ENCODE measurements around the gene LSM4. TPM values are rescaled to one million over a fixed set of nuclear protein-coding genes. Genes with fewer than 3 reads are reported as not detected.
A peak's percentile ranks its signal among the peaks of the same experiment; 100 is the strongest.

LSM4 gene
- total and polyA plus RNA-seq, 10 of the 15 experiments (the other 5 are each of a cell fraction or from before 2014, with no cell fraction given), result 12.6 to 652 (median 217) TPM

DNA sequence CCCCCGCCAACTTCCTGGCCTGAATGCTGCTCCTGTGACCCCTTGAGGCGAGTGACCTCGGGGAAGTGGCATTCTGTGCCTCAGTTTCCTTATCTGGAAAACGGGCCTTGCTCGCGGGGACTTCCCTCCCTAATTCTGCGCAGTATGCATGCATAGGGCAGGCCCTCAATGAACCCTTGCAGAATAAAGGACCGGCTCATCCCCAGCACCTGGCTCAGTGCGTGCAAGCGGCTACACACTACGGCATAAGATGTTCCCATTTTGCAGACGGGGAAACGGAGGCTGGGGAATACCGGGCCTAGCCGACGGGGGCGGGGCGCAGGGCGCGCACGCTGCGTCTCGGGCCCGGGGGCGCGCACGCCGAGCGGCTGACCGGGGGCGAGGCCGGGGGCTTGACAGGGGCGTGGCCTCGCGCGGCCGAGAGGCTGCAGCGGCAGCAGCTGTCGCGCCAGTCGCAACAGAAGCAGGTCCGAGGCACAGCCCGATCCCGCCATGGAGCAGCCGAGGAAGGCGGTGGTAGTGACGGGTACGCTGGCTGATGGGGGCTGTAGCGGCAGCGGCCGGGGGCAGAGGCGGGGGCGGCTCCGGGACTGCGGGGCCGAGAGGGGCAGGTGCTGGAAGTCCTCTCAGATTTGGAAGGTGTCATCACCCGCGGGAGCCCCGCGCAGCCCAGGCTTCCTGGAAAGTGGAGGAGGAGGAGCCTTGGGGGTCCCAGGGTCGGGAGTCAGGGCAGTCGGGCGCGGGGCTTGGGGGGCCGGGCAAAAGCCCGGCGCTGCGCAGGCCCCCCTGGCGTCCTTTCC is 17.5 kb upstream of the LSM4 start, which contains the start of gene PGPEP1 (continued):
- TF ChIP-seq RELB (IDR thresholded peaks at IDR 0.05; ENCODE audit: low read depth) (peak; percentile 97), BACH1 (IDR thresholded peaks at IDR 0.05; ENCODE audit: borderline replicate concordance) (peak; percentile 99), SMARCA5 (IDR thresholded peaks at IDR 0.05) (peak; percentile 100), MEF2B (IDR thresholded peaks at IDR 0.05; ENCODE audit: partially characterized antibody, poor library complexity, severe bottlenecking) (no peak), IKZF1 (conservative IDR thresholded peaks at IDR 0.05) (peak; percentile 69), MXI1 (IDR thresholded peaks at IDR 0.05; ENCODE audit: low read depth, low read length) (peak; percentile 35; the same call in 1 of the 2 replicates), LARP7 (IDR thresholded peaks at IDR 0.05) (peak; percentile 72), BHLHE40 (IDR thresholded peaks at IDR 0.05; ENCODE audit: borderline replicate concordance in 1 of 2, low read depth in 2 of 2, low read length in 1 of 2) (peak; percentile 6 to 71; a peak in 2 of 4 replicates), SREBF2 (IDR thresholded peaks at IDR 0.05; ENCODE audit: low read length) (no peak), ZBED1 (IDR thresholded peaks at IDR 0.05; ENCODE audit: borderline replicate concordance) (peak; percentile 98; the same call in 1 of the 2 replicates), EGR1 (IDR thresholded peaks at IDR 0.05; ENCODE audit: borderline replicate concordance in 1 of 2, low read depth in 2 of 2, low read length in 2 of 2) (peak; percentile 78 to 86; a peak in 2 of 3 replicates), RELA (IDR thresholded peaks at IDR 0.05; ENCODE audit: borderline replicate concordance, partially characterized antibody) (peak; percentile 85), E2F4 (IDR thresholded peaks at IDR 0.05; ENCODE audit: low read depth, low read length) (no peak), MEF2A (IDR thresholded peaks at IDR 0.05; ENCODE audit: insufficient read depth, low read depth, low read length) (no peak), BCLAF1 (IDR thresholded peaks at IDR 0.05) (0 out of 2 replicates have a peak, but pooled peaks have one; percentile 55), SIX5 (IDR thresholded peaks at IDR 0.05; ENCODE audit: low read depth, low read length, severe bottlenecking) (no peak), IKZF2 (IDR thresholded peaks at IDR 0.05) (peak in 1 of 2 experiments; percentile 44; a peak in 2 of 4 replicates), IRF3 (IDR thresholded peaks at IDR 0.05) (no peak), PAX5 (IDR thresholded peaks at IDR 0.05; ENCODE audit: borderline replicate concordance, low read depth, low read length) (0 out of 2 replicates have a peak, but pooled peaks have one; percentile 16)
- TF ChIP-seq, protein P1, sequence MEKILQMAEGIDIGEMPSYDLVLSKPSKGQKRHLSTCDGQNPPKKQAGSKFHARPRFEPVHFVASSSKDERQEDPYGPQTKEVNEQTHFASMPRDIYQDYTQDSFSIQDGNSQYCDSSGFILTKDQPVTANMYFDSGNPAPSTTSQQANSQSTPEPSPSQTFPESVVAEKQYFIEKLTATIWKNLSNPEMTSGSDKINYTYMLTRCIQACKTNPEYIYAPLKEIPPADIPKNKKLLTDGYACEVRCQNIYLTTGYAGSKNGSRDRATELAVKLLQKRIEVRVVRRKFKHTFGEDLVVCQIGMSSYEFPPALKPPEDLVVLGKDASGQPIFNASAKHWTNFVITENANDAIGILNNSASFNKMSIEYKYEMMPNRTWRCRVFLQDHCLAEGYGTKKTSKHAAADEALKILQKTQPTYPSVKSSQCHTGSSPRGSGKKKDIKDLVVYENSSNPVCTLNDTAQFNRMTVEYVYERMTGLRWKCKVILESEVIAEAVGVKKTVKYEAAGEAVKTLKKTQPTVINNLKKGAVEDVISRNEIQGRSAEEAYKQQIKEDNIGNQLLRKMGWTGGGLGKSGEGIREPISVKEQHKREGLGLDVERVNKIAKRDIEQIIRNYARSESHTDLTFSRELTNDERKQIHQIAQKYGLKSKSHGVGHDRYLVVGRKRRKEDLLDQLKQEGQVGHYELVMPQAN (conservative IDR thresholded peaks at IDR 0.05), result peak; percentile 59; the same call in 1 of the 2 replicates
